Ovary (tissue), 10 donors: Measurements from ENCODE around the gene PITPNC1. TPM values are rescaled to one million over a fixed set of nuclear protein-coding genes. Genes with fewer than 3 reads are reported as not detected.
"Not testable (repeated sequence)": the region's sequence is repeated elsewhere in the genome, so short reads cannot be mapped to it uniquely, and the experiment has no call there.

Experiments used
- DNase-seq, 5 donors: peaks; one replicate each; pipeline ENCODE4 v3.0.0-alpha.2; 2019 to 2020
- H3K27ac ChIP-seq, 2 donors: fragments of 200-600 bp; one replicate each; pipeline versions ENCODE4 v1.5.1 to v1.8.0; 2019 to 2022
- H3K27me3 ChIP-seq: fragments of 200-600 bp; one replicate; pipeline ENCODE4 v1.8.0; 2022
- H3K36me3 ChIP-seq: fragments of 200-600 bp; sonication (generic); one replicate; pipeline ENCODE4 v1.5.1; 2019
- H3K4me1 ChIP-seq: one replicate; pipeline ENCODE4 v1.8.1; 2013; ENCODE audit warnings: mild to moderate bottlenecking, moderate library complexity; ENCODE audit not compliant: insufficient read depth
- H3K4me3 ChIP-seq: fragments of 200-600 bp; sonication (generic); one replicate; pipeline ENCODE4 v1.5.1; 2017
- H3K9me3 ChIP-seq, 2 donors: fragments of 200-600 bp in 1 of 2; sonication (generic) in 1 of 2; one replicate each; pipeline versions ENCODE4 v1.5.1 to v1.8.1; 2013 to 2019; ENCODE audit warnings: mild to moderate bottlenecking in 1 of 2, moderate library complexity in 1 of 2
- EP300 ChIP-seq: sonication (generic); formaldehyde crosslinking; IDR thresholded peaks from one replicate; pipeline ENCODE4 v1.6.1; 2017; ENCODE audit warnings: antibody characterized with exemption
- POLR2A ChIP-seq: fragments of 450-650 bp; IDR thresholded peaks from one replicate; pipeline ENCODE4 v1.6.1; 2017; ENCODE audit warnings: antibody characterized with exemption, mild to moderate bottlenecking, moderate library complexity
- WGBS, 3 donors: extraction: QIAGEN DNeasy Blood & Tissue Kit in 1 of 3; methylation state at CpG; one replicate each; pipeline versions ENCODE4 v1.1.5 to v1.1.7; 2013 to 2017; 5-methylcytosine and 5-hydroxymethylcytosine counted together
- intact Hi-C, 4 donors: fragments of 100-400 bp; cut with DNase I; formaldehyde crosslinking; loops; one replicate each; pipeline versions ENCODE4 v1.11.0 to v1.15.1; 2022 to 2023
- long read RNA-seq, 3 donors: library from polyadenylated mRNA in 2 of 3; unstranded in 2 of 3; transcript quantifications; one replicate each; pipeline ENCODE4 v2.0.0 and lab custom pipeline, GENCODE V29; 2021 to 2026
- polyA plus RNA-seq, 2 donors: library from polyadenylated mRNA; stranded (reverse); fragments of 200-250 nt in 1 of 2; fragments of 350-450 nt in 1 of 2; fragmentation: Illumina TruSeq in 1 of 2; extraction: RNeasy Lipid Tissue Mini Kit (QIAGEN cat#74804) in 1 of 2; gene quantifications; one replicate each; pipeline ENCODE4 v1.2.3, GENCODE V29; 2013 to 2014
- total RNA-seq, 7 donors: library from RNA; depleted of rRNA in 2 of 7; stranded (reverse); fragments of >200 nt in 2 of 7; fragmentation: NEBNext Ultra II Directional in 3 of 7; extraction: Animal tissue kit (Norgen Biotek cat#: 25700) in 3 of 7; gene quantifications; one replicate each; pipeline versions ENCODE4 v1.1.0 to v1.2.4, GENCODE V29; 2016 to 2023
- TF ChIP-seq, protein P1 (sequence below), 3 donors: fragments of 450-650 bp in 2 of 3; fragments of 200-600 bp in 1 of 3; IDR thresholded peaks; one replicate each; pipeline versions ENCODE4 v1.5.1 to v1.8.0; 2016 to 2022; ENCODE audit warnings: antibody characterized with exemption in 3 of 3, mild to moderate bottlenecking in 1 of 3
- donor health status: DM: no; HTN: no; CAD: no; lungs with moderate emphysema.
- donor health status: DM: no; HTN: no; CAD: no.
- donor health status: Bipolar disorder and iron deficiency.
- donor health status: DM: yes; HTN: yes; CAD: no.
- donor health status: DM: no; HTN: no; CAD: no.
- donor health status: DM: yes; HTN: yes; CAD: no.

The PITPNC1 gene
- total RNA-seq (10 to 100 TPM; 14.9 to 40.9 (median 23.8) TPM), polyA plus RNA-seq (10 to 100 TPM; 21.0 to 33.3 TPM)
- long read RNA-seq, donor 1, partial matches to known transcripts: 5 of 17 reads
- long read RNA-seq, donor 1, other reads (novel, unspliced or antisense): 12 of 17 reads
- long read RNA-seq, donor 2, partial matches to known transcripts: 0 of 1 reads
- long read RNA-seq, donor 2, other reads (novel, unspliced or antisense): 0 of 1 reads
- long read RNA-seq, donor 3, partial matches to known transcripts: 4 of 36 reads
- long read RNA-seq, donor 3, other reads (novel, unspliced or antisense): 32 of 36 reads

- no peaks in the 10 kb centered on the region for H3K9me3 ChIP-seq
- no peaks in the 10 kb centered on the region for H3K36me3 ChIP-seq
- peaks cover 5% of the 10 kb centered on the region for H3K4me1 ChIP-seq
- TF ChIP-seq, protein P1, sequence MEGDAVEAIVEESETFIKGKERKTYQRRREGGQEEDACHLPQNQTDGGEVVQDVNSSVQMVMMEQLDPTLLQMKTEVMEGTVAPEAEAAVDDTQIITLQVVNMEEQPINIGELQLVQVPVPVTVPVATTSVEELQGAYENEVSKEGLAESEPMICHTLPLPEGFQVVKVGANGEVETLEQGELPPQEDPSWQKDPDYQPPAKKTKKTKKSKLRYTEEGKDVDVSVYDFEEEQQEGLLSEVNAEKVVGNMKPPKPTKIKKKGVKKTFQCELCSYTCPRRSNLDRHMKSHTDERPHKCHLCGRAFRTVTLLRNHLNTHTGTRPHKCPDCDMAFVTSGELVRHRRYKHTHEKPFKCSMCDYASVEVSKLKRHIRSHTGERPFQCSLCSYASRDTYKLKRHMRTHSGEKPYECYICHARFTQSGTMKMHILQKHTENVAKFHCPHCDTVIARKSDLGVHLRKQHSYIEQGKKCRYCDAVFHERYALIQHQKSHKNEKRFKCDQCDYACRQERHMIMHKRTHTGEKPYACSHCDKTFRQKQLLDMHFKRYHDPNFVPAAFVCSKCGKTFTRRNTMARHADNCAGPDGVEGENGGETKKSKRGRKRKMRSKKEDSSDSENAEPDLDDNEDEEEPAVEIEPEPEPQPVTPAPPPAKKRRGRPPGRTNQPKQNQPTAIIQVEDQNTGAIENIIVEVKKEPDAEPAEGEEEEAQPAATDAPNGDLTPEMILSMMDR (IDR thresholded peaks at IDR 0.05): peak in 2 of 3 donors; percentile 25 to 37
- TF ChIP-seq POLR2A: peak; percentile 69
- TF ChIP-seq EP300: no peak
- DNase-seq: peak; percentile 81 to 90 (median 86)
- H3K4me3 ChIP-seq: peak within 1 kb of the TSS; percentile 88
- peak within 1 kb of the TSS; percentile 82 to 86 for H3K27ac ChIP-seq
- WGBS, 3 donors: 0 to 1% (median 1%) methylated on average over 35 to 56 of the region's 56 CpGs
- no peaks in the 10 kb centered on the region for H3K27me3 ChIP-seq
- intact Hi-C loops: loop anchor here (2.0 to 10.0 kb wide), 4 partner anchors 240 to 315 kb away; no protein-coding TSS in a partner anchor
Observed at GRCh38 chr17:67376737-67377487, at the start of gene PITPNC1. Gene PITPNC1 (plus strand): TSS chr17:67377281.

DNA sequence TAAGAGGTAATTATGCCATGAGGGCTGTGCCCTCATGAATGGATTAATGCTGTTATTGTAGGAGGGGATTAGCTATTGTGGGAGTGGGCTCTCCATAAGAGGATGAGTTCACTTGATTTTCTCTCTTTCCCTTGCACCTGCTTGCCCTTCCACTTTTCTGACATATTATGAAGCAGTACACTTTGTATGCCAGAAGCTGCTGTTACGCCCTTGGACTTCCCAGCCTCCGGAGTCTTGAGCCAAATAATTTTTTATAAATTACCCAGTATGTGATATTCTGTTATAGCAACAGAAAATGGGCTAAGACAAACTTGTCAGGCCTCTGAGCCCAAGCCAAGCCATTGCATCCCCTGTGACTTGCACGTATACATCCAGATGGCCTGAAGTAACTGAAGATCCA is 49.1 kb upstream of the PITPNC1 start:
- no peaks in the 10 kb centered on the region for H3K4me1 ChIP-seq
- no peak for DNase-seq
- intact Hi-C loops: no loop called here
- H3K4me3 ChIP-seq: no peak overlapping the region
- H3K27me3 ChIP-seq: no peaks in the 10 kb centered on the region
- no peaks in the 10 kb centered on the region for H3K36me3 ChIP-seq
- TF ChIP-seq EP300 (no peak), POLR2A (no peak)
- TF ChIP-seq, protein P1 (IDR thresholded peaks at IDR 0.05): no peak
- H3K9me3 ChIP-seq: no peaks in the 10 kb centered on the region
- WGBS, 3 donors: 70 to 88% (median 86%) methylated on average over 3 of the region's 3 CpGs
- H3K27ac ChIP-seq: no peak overlapping the region

- H3K36me3 ChIP-seq, H3K4me3 ChIP-seq, H3K27ac ChIP-seq, DNase-seq, intact Hi-C loops, H3K9me3 ChIP-seq, H3K4me1 ChIP-seq, H3K27me3 ChIP-seq: not testable (repeated sequence)
- 90 to 95% (median 94%) methylated on average over 8 of the region's 8 CpGs for WGBS, 3 donors
Observed at GRCh38 chr17:67331381-67332161, 45.5 kb upstream of the PITPNC1 start.

- 90 to 98% (median 95%) methylated on average over 1 of the region's 1 CpG for whole genome bisulfite sequencing, 3 donors
- H3K27me3 ChIP-seq: not testable (repeated sequence)
Observed at GRCh38 chr17:67332162-67332508, 44.9 kb upstream of the PITPNC1 start.

DNA sequence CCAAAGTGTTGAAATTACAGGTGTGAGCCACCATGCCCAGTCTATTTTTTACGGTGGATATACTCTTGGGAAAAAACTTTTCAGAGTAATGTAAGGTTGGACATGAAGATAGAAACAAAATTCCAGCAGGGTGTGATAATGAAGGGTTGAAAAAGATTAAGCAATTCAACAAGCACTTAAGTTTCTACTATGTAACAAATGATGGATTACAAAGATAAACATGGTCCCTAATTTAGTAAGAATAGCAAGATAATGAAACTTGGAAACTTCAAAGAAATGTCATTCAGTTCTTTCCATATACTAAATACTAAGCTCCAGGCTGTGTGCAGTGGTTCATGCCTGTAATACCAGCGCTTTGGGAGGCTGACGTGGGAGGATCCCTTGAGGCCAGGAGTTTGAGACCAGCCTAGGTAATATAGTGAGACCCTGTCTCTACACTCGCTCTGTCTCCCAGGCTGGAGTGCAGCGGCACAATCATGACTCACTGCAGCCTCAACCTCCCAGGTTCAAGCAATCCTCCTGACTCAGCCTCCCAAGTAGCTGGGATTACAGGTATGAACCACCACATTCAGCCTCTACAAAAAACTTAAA is 41.7 kb upstream of the PITPNC1 start:
- no peak overlapping the region for H3K27ac ChIP-seq
- H3K27me3 ChIP-seq: no peaks in the 10 kb centered on the region
- 72 to 75% (median 74%) methylated on average over 5 of the region's 5 CpGs for WGBS, 3 donors
- no peak overlapping the region for H3K4me3 ChIP-seq
- no peaks in the 10 kb centered on the region for H3K4me1 ChIP-seq
- H3K9me3 ChIP-seq: no peaks in the 10 kb centered on the region
- intact Hi-C loops: no loop called here
- TF ChIP-seq POLR2A: no peak
- TF ChIP-seq, protein P1 (IDR thresholded peaks at IDR 0.05): no peak
- TF ChIP-seq EP300: no peak
- DNase-seq: no peak
- no peaks in the 10 kb centered on the region for H3K36me3 ChIP-seq

More at GRCh38 chr17:67332162-67332508, 44.9 kb upstream of the PITPNC1 start:
- DNase-seq, H3K4me3 ChIP-seq, H3K36me3 ChIP-seq, H3K9me3 ChIP-seq, intact Hi-C loops, H3K4me1 ChIP-seq, H3K27ac ChIP-seq: not testable (repeated sequence)
